Karpas-422 (cell line): Measurements from ENCODE around the gene FMO5. TPM values are rescaled to one million over a fixed set of nuclear protein-coding genes. Genes with fewer than 3 reads are reported as not detected.
"Not testable (repeated sequence)": the region's sequence is repeated elsewhere in the genome, so short reads cannot be mapped to it uniquely, and the experiment has no call there.

Source experiments
- DNase-seq: peaks from one replicate; pipeline ENCODE4 v3.0.0-alpha.2; 2015
- H2AFZ ChIP-seq: fragments of 200-600 bp; sonication (generic); 2 replicates; pipeline ENCODE4 v1.6.1; 2014; ENCODE audit warnings: antibody characterized with exemption, low read length, mixed read lengths
- H3K27ac ChIP-seq: fragments of 200-600 bp; sonication (generic); 2 replicates; pipeline ENCODE4 v1.5.1; 2014; ENCODE audit warnings: mild to moderate bottlenecking, low read length, moderate library complexity
- H3K27me3 ChIP-seq: fragments of 200-600 bp; sonication (generic); 2 replicates; pipeline ENCODE4 v1.6.1; 2014; ENCODE audit warnings: low read length, mixed read lengths
- H3K36me3 ChIP-seq: fragments of 200-600 bp; sonication (generic); 2 replicates; pipeline ENCODE4 v1.6.1; 2014; ENCODE audit warnings: low read length, mixed read lengths; ENCODE audit not compliant: insufficient read depth
- H3K4me1 ChIP-seq: fragments of 200-600 bp; sonication (generic); 2 replicates; pipeline ENCODE4 v1.6.1; 2014; ENCODE audit warnings: mild to moderate bottlenecking, low read length, mixed read lengths
- H3K4me2 ChIP-seq: fragments of 200-600 bp; sonication (generic); 2 replicates; pipeline ENCODE4 v1.6.1; 2014; ENCODE audit warnings: low read length, low read depth, mild to moderate bottlenecking; ENCODE audit not compliant: poor library complexity, severe bottlenecking
- H3K4me3 ChIP-seq: fragments of 200-600 bp; sonication (generic); 2 replicates; pipeline ENCODE4 v1.5.1; 2014; ENCODE audit warnings: mild to moderate bottlenecking, antibody characterized with exemption, low read length, mixed read lengths
- H3K79me2 ChIP-seq: fragments of 200-600 bp; sonication (generic); 2 replicates; pipeline ENCODE4 v1.6.1; 2014; ENCODE audit warnings: mild to moderate bottlenecking, low read length, mixed read lengths
- H3K9ac ChIP-seq: fragments of 200-600 bp; sonication (generic); 2 replicates; pipeline ENCODE4 v1.6.0; 2014; ENCODE audit warnings: low read length
- H3K9me2 ChIP-seq: fragments of 200-600 bp; sonication (generic), shearing (Covaris generic); replicated peaks from 2 replicates; pipeline ENCODE4 v1.6.0; 2014; ENCODE audit warnings: mild to moderate bottlenecking, low read length, moderate library complexity; ENCODE audit not compliant: insufficient read depth
- H3K9me3 ChIP-seq: fragments of 300-700, 200-600 bp; sonication (generic); 2 replicates; pipeline ENCODE4 v1.6.1; 2014; ENCODE audit warnings: low read length, mixed read lengths
- H4K20me1 ChIP-seq: fragments of 200-600 bp; sonication (generic); 2 replicates; pipeline ENCODE4 v1.6.1; 2014; ENCODE audit warnings: mild to moderate bottlenecking, antibody characterized with exemption, low read length, low read depth; ENCODE audit not compliant: insufficient read depth
- total RNA-seq: library from RNA; depleted of rRNA; stranded (reverse); fragments of >200 nt; shearing (Covaris generic); gene quantifications from 2 replicates; pipeline ENCODE4 v1.2.3, GENCODE V29; 2014; ENCODE audit warnings: low replicate concordance

The FMO5 gene
- total RNA-seq, 1 experiment from 2014 or later, result not detected

DNA sequence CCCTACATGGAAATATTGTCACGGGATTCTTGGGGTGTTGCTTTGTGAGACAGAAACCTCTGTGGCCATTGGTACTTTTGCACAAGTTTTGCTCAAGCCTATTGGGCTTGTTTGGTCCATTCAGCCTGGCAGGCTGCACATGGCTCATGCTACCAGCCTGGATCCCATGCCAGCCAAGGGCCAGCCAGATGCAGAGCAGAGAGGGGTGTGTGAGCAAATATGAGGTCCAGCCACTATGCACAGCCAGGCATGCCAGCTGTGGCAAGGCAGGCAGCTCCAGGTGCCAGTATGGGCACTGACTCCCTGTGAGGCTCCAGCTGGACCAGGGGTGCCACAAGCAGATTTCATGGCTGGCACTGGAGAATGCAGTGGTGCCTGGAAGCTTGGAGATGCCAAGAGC is 10.7 kb upstream of the FMO5 start:
- Histone ChIP-seq H3K9me2 (no peaks in the 10 kb centered on the region), H3K79me2 (no peaks in the 10 kb centered on the region), H4K20me1 (no peaks in the 10 kb centered on the region), H3K9ac (no peak overlapping the region), H3K27ac (no peak overlapping the region), H3K4me2 (no peak overlapping the region), H3K27me3 (no peaks in the 10 kb centered on the region), H3K36me3 (no peaks in the 10 kb centered on the region), H3K4me1 (no peaks in the 10 kb centered on the region), H3K9me3 (no peaks in the 10 kb centered on the region), H3K4me3 (no peak overlapping the region), H2AFZ (no peak overlapping the region)
- DNase-seq, result no peak

- H3K9me3 ChIP-seq, H3K4me3 ChIP-seq, H3K9me2 ChIP-seq, H3K4me2 ChIP-seq, H3K27me3 ChIP-seq, H3K36me3 ChIP-seq, H3K79me2 ChIP-seq, H3K27ac ChIP-seq, H4K20me1 ChIP-seq, H3K9ac ChIP-seq, DNase-seq, H3K4me1 ChIP-seq, H2AFZ ChIP-seq: not testable (repeated sequence)
Observed at GRCh38 chr1:147233903-147234302, 8.8 kb upstream of the FMO5 start.

GRCh38 chr1:147231032-147231431 is 5.9 kb upstream of the FMO5 start:
- not testable (repeated sequence) for H3K9ac ChIP-seq, H3K4me1 ChIP-seq, H3K4me2 ChIP-seq, H3K4me3 ChIP-seq, H4K20me1 ChIP-seq, H3K27ac ChIP-seq, H3K79me2 ChIP-seq, H2AFZ ChIP-seq, H3K27me3 ChIP-seq, DNase-seq, H3K9me3 ChIP-seq, H3K36me3 ChIP-seq, H3K9me2 ChIP-seq

DNA sequence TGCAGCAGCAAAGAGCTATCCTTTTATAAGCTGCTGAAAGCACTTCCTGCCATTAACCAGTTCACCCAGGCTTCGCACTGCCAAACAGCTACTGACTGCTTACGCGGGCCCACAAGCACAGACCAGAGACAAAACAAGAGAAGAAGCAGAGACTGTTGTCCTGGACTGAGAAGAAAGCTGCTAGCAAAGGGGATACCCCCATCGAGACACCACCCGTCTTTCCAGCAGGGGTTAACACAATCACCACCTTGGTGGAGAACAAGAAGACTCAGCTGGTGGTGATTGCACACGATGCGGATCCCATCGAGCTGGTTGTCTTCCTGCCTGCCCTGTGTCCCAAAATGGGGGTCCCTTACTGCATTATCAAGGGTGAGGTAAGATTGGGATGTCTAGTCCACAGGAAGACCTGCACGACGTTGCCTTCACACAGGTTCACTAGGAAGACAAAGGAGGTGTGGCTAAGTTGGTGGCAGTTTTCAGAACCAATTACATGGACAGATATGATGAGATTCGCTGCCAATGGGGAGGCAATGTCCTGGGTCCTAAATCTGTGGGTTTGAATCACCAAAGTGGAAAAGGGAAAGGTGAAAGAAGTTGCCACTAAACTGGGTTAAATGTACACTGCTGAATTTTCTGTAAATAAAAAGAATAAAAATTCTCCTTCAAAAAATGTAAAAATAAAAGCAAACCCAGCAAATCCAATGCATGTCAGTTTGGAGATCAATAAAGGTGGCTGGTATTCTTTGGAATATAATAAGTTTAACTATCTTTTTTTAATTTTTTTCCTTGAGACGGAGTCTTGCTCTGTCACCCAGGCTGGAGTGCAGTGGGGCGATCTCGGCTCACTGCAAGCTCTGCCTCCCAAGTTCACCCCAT is 1.2 kb downstream of the FMO5 start:
- no peak overlapping the region for H3K9ac ChIP-seq
- H3K79me2 ChIP-seq, result no peaks in the 10 kb centered on the region
- no peaks in the 10 kb centered on the region for H3K9me3 ChIP-seq
- no peaks in the 10 kb centered on the region for H3K9me2 ChIP-seq
- no peak for DNase-seq
- H3K4me2 ChIP-seq, result no peak overlapping the region
- no peaks in the 10 kb centered on the region for H4K20me1 ChIP-seq
- no peaks in the 10 kb centered on the region for H3K27me3 ChIP-seq
- H3K4me1 ChIP-seq, result peaks cover 14% of the 10 kb centered on the region
- H3K36me3 ChIP-seq, result no peaks in the 10 kb centered on the region
- H2AFZ ChIP-seq, result no peak overlapping the region
- H3K27ac ChIP-seq, result no peak overlapping the region
- no peak overlapping the region for H3K4me3 ChIP-seq

GRCh38 chr1:147218606-147219005 is 6.5 kb downstream of the FMO5 start:
- H2AFZ ChIP-seq, result no peak overlapping the region
- no peak for DNase-seq
- H3K79me2 ChIP-seq, result no peaks in the 10 kb centered on the region
- no peaks in the 10 kb centered on the region for H3K9me3 ChIP-seq
- H3K9me2 ChIP-seq, result no peaks in the 10 kb centered on the region
- no peaks in the 10 kb centered on the region for H3K27me3 ChIP-seq
- H3K36me3 ChIP-seq, result no peaks in the 10 kb centered on the region
- no peak overlapping the region for H3K9ac ChIP-seq
- H3K27ac ChIP-seq, result no peak overlapping the region
- H3K4me2 ChIP-seq, result no peak overlapping the region
- no peak overlapping the region for H3K4me3 ChIP-seq
- no peaks in the 10 kb centered on the region for H3K4me1 ChIP-seq
- H4K20me1 ChIP-seq, result no peaks in the 10 kb centered on the region

- Histone ChIP-seq H4K20me1 (no peaks in the 10 kb centered on the region), H2AFZ (no peak overlapping the region), H3K9me3 (no peaks in the 10 kb centered on the region), H3K9me2 (no peaks in the 10 kb centered on the region), H3K4me1 (no peaks in the 10 kb centered on the region), H3K9ac (no peak overlapping the region), H3K4me2 (no peak overlapping the region), H3K79me2 (no peaks in the 10 kb centered on the region), H3K4me3 (no peak overlapping the region), H3K27ac (no peak overlapping the region), H3K36me3 (no peaks in the 10 kb centered on the region), H3K27me3 (no peaks in the 10 kb centered on the region)
- DNase-seq, result no peak
Observed at GRCh38 chr1:147217141-147217540, 8.0 kb downstream of the FMO5 start.

GRCh38 chr1:147216124-147216523 is 9.0 kb downstream of the FMO5 start:
- Histone ChIP-seq H3K4me2 (no peak overlapping the region), H3K79me2 (no peaks in the 10 kb centered on the region), H3K36me3 (no peaks in the 10 kb centered on the region), H3K9ac (no peak overlapping the region), H4K20me1 (no peaks in the 10 kb centered on the region), H3K4me1 (no peaks in the 10 kb centered on the region), H3K27me3 (no peaks in the 10 kb centered on the region), H3K9me3 (no peaks in the 10 kb centered on the region), H2AFZ (no peak overlapping the region), H3K4me3 (no peak overlapping the region), H3K27ac (no peak overlapping the region), H3K9me2 (no peaks in the 10 kb centered on the region)
- DNase-seq, result no peak

DNA sequence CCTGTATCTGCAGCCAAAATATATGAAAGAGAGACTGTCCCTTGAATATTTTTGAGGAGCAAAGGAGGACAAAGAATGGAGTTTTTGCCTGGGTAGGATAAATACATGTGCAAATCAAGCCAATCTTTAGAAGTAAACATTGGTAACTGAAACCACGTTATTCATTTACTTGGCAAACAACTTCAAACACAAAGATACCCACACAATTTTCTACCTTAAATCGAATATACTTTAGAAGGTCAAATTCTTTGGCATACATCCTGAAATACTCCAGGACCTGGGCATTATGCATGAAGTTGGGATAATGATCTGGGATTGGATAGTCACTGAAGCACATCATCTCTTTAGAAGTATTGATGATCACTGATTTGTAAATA is 9.6 kb downstream of the FMO5 start:
- no peak overlapping the region for H3K27ac ChIP-seq
- H3K9me2 ChIP-seq, result no peaks in the 10 kb centered on the region
- H3K4me3 ChIP-seq, result no peak overlapping the region
- H3K27me3 ChIP-seq, result no peaks in the 10 kb centered on the region
- no peaks in the 10 kb centered on the region for H3K79me2 ChIP-seq
- H3K9me3 ChIP-seq, result no peaks in the 10 kb centered on the region
- DNase-seq, result no peak
- H3K4me2 ChIP-seq, result no peak overlapping the region
- H3K9ac ChIP-seq, result no peak overlapping the region
- no peaks in the 10 kb centered on the region for H4K20me1 ChIP-seq
- no peaks in the 10 kb centered on the region for H3K36me3 ChIP-seq
- no peaks in the 10 kb centered on the region for H3K4me1 ChIP-seq
- no peak overlapping the region for H2AFZ ChIP-seq
